Gastrocnemius medialis (tissue), 4 donors: ENCODE data around the gene MPDU1.

Experiments used
- POLR2A ChIP-seq, 2 donors: fragments of 450-650 bp; IDR thresholded peaks; one replicate each; pipeline ENCODE4 v1.6.1; 2017; ENCODE audit warnings: antibody characterized with exemption in 2 of 2, mild to moderate bottlenecking in 2 of 2, moderate library complexity in 2 of 2
- TF ChIP-seq, protein P1 (sequence below), 5 experiments: fragments of 450-650 bp in 3 of 5; fragments of 200-600 bp in 2 of 5; sonication (generic) in 2 of 5; IDR thresholded peaks in 4 of 5; conservative IDR thresholded peaks in 1 of 5; 1 replicate in 4 of 5; 2 replicates in 1 of 5; pipeline ENCODE4 v1.5.1; 2016 to 2019; ENCODE audit warnings: antibody characterized with exemption in 5 of 5, mild to moderate bottlenecking in 3 of 5, moderate library complexity in 3 of 5

DNA sequence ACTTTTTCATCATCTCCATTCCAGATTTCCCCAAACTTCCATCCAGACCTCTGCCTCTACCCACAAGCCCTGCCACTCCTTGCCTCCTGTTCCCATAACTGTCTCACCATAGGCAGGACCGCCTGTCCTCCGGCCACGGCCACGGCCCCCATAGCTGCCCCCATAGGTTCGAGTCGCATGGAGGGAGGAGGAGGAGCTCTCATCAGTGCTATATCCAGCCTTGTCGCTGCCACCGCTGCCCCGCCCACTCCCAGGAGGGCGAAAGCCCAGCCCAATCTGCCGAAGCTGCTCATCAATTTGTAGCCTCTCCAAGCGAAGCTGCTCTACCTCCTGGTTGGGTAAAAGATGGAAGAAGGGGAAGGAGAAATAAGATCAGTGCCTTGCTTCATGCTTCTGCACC, 9.6 kb downstream of the MPDU1 start:
- TF ChIP-seq, protein P1, sequence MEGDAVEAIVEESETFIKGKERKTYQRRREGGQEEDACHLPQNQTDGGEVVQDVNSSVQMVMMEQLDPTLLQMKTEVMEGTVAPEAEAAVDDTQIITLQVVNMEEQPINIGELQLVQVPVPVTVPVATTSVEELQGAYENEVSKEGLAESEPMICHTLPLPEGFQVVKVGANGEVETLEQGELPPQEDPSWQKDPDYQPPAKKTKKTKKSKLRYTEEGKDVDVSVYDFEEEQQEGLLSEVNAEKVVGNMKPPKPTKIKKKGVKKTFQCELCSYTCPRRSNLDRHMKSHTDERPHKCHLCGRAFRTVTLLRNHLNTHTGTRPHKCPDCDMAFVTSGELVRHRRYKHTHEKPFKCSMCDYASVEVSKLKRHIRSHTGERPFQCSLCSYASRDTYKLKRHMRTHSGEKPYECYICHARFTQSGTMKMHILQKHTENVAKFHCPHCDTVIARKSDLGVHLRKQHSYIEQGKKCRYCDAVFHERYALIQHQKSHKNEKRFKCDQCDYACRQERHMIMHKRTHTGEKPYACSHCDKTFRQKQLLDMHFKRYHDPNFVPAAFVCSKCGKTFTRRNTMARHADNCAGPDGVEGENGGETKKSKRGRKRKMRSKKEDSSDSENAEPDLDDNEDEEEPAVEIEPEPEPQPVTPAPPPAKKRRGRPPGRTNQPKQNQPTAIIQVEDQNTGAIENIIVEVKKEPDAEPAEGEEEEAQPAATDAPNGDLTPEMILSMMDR (IDR thresholded peaks at IDR 0.05 in 4 of 5, conservative IDR thresholded peaks at IDR 0.05 in 1 of 5) = no peak
- TF ChIP-seq POLR2A (IDR thresholded peaks at IDR 0.05) = no peak
